ENCODE results near the gene PPP1R26.

DNA sequence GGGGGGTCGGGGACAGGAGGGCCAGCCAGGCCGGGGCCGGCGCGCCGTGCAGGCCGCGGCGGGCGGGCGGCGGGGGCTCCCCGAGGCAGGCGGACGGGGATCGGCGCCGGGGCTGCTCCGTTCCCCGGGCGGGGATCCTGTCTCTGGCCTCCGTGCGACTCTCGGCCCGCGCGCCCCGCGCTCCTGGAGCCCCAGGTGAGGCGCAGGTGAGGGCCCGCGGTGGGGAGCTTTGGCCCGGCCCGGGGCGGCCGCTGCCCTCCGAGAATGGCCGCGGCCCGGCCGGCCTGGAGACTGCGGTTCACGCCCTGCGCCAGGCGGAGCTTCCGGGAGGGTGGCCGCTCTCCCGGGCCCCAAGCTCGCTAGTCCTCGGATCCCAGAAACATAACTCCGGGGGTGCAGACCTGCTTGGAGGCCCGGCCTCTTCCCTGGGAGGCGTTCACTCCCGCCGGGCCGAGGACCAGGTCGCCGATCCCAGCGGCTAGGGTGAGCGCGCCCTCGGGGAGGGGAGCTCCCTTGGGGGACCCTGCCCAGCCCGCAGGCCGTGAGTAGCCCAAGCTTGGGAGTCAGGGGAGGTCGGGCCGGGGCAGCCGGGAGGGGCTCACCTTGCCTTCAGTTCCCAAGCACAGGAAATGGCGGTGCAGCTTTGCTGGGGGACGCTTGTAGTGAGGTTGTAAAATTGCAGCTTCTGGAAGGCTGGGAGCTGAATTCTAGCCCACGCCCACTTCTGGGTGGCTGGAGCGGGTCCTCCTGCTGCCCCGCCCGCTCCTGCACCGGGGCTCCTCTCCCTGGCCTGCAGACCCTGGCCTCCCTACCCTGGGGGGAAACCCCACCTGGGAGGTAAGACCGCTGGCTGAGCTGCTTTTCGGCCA lies 723 bp downstream of the PPP1R26 start:
- TF ChIP-seq FOXM1 (IDR thresholded peaks at IDR 0.05; ENCODE audit: low read depth): no peak
- TF ChIP-seq CTCF (IDR thresholded peaks at IDR 0.05): no peak
- no peak for TF ChIP-seq EP300 (IDR thresholded peaks at IDR 0.05; ENCODE audit: borderline replicate concordance in 1 of 2, low read depth in 1 of 2, low read length in 1 of 2)
- no peak for TF ChIP-seq PBX3 (IDR thresholded peaks at IDR 0.05)
- TF ChIP-seq EZH2phosphoT487 (IDR thresholded peaks at IDR 0.05; ENCODE audit: borderline replicate concordance, low read depth): no peak
- no peak for TF ChIP-seq POLR2AphosphoS5 (IDR thresholded peaks at IDR 0.05; ENCODE audit: low read depth, low read length)
- TF ChIP-seq NFIC (IDR thresholded peaks at IDR 0.05; ENCODE audit: borderline replicate concordance): no peak
